K562 (cell line): ENCODE data around the gene HDHD2. TPM values are rescaled to one million over a fixed set of nuclear protein-coding genes. Genes with fewer than 3 reads are reported as not detected.

ENCODE experiments used
- ATAC-seq: fragments of 200-7000 bp; cut with Tn5 transposase; 3 replicates; pipeline ENCODE4 v1.9.1; 2020; ENCODE audit warnings: moderate library complexity
- BruUV-seq: library from RNA; stranded (reverse); fragments of 400-500 nt; replicated peaks from 2 replicates; lab custom pipeline; 2021; lab: Mats Ljungman, UMichigan
- CTCF ChIA-PET: fragments of 300-600 bp; formaldehyde crosslinking; extraction: SDS; loops from one replicate; lab custom pipeline; 2021; ENCODE audit warnings: low intra/inter-chr PET ratio; lab: Yijun Ruan, JAX
- POLR2A ChIA-PET: fragments of 300-600, 350-650 bp; sonication (Branson Sonifier 250); formaldehyde crosslinking; extraction: SDS; loops from one replicate; lab custom pipeline; 2021; ENCODE audit warnings: antibody characterized with exemption, inconsistent platforms; lab: Yijun Ruan, JAX
- DNase-seq, 4 experiments: peaks; one replicate each; pipeline versions ENCODE4 v3.0.0 to v3.0.0-alpha.2; 2011 to 2018; ENCODE audit warnings: low spot score in 3 of 4, mixed read lengths in 3 of 4; ENCODE audit errors: extremely low read depth in 1 of 4
- FAIRE-seq: peaks from 2 replicates; lab custom pipeline; 2011; peaks lifted over from hg19 to GRCh38; lab: Jason Lieb, UNC
- H2AFZ ChIP-seq: 2 replicates; pipeline ENCODE4 v1.6.0; 2011; ENCODE audit warnings: low read depth, low read length, control low read depth, inconsistent platforms
- H3K27ac ChIP-seq: fragments of 200-600 bp; 3 replicates; pipeline ENCODE4 v1.8.0; 2011; ENCODE audit warnings: low read depth, mild to moderate bottlenecking, control low read depth, inconsistent platforms, low read length, moderate library complexity, mixed read lengths; ENCODE audit errors: extremely low read depth
- H3K27me3 ChIP-seq, 2 experiments: fragments of 300-600 bp in 1 of 2; 2 replicates in 1 of 2; 3 replicates in 1 of 2; pipeline versions ENCODE4 v1.6.0 to v1.8.0; 2011; ENCODE audit warnings: inconsistent platforms in 2 of 2, low read length in 2 of 2, mild to moderate bottlenecking in 1 of 2, mixed read lengths in 1 of 2, moderate library complexity in 1 of 2; ENCODE audit not compliant: control insufficient read depth in 2 of 2, insufficient read depth in 2 of 2
- H3K36me3 ChIP-seq: fragments of 300-600 bp; 3 replicates; pipeline ENCODE4 v1.8.0; 2011; ENCODE audit warnings: mild to moderate bottlenecking, low read length, inconsistent platforms; ENCODE audit not compliant: control insufficient read depth, insufficient read depth
- H3K4me1 ChIP-seq, 2 experiments: fragments of 200-600 bp in 1 of 2; replicated peaks in 1 of 2; 2 replicates in 1 of 2; 3 replicates in 1 of 2; pipeline versions ENCODE4 v1.5.1 to v1.8.0; 2011; ENCODE audit warnings: inconsistent platforms in 2 of 2, low read length in 2 of 2, mild to moderate bottlenecking in 1 of 2, mixed read lengths in 1 of 2, moderate library complexity in 1 of 2; ENCODE audit not compliant: control insufficient read depth in 2 of 2, insufficient read depth in 2 of 2
- H3K4me2 ChIP-seq: 2 replicates; pipeline ENCODE4 v1.6.1; 2011; ENCODE audit warnings: low read length, control low read depth, inconsistent platforms, mixed read lengths; ENCODE audit not compliant: insufficient read depth
- H3K4me3 ChIP-seq: fragments of 200-600 bp; sonication (generic), shearing (Covaris generic); 2 replicates; pipeline ENCODE4 v1.5.1; 2016; ENCODE audit warnings: control low read depth, inconsistent platforms
- H3K79me2 ChIP-seq: fragments of 200-600 bp; 3 replicates; pipeline ENCODE4 v1.8.0; 2011; ENCODE audit warnings: low read length, inconsistent platforms; ENCODE audit not compliant: control insufficient read depth, insufficient read depth
- H3K9ac ChIP-seq, 2 experiments: 2 replicates each; pipeline versions ENCODE4 v1.6.0 to v1.6.1; 2011; ENCODE audit warnings: low read depth in 2 of 2, low read length in 2 of 2, control low read depth in 1 of 2, inconsistent platforms in 1 of 2, mild to moderate bottlenecking in 1 of 2, mixed read lengths in 1 of 2; ENCODE audit not compliant: insufficient read depth in 1 of 2
- H3K9me1 ChIP-seq: one replicate; pipeline ENCODE4 v1.6.0; 2011; ENCODE audit warnings: inconsistent platforms, mild to moderate bottlenecking, low read length, moderate library complexity; ENCODE audit not compliant: control insufficient read depth, insufficient read depth
- H3K9me3 ChIP-seq: replicated peaks from 2 replicates; pipeline ENCODE4 v1.5.1; 2011; ENCODE audit warnings: low read depth, low read length, inconsistent platforms; ENCODE audit not compliant: control insufficient read depth, insufficient read depth
- H4K20me1 ChIP-seq: replicated peaks from 2 replicates; pipeline ENCODE4 v1.6.1; 2011; ENCODE audit warnings: low read length, inconsistent platforms, mixed read lengths; ENCODE audit not compliant: control insufficient read depth, insufficient read depth
- EP300 ChIP-seq: IDR thresholded peaks from 2 replicates; pipeline ENCODE4 v1.6.1; 2012; ENCODE audit warnings: low read length, improper control_type of control experiment
- GABPB2 ChIP-seq: fragments of 250-450 bp; sonication (Bioruptor Pico); conservative IDR thresholded peaks from 2 replicates; pipeline ENCODE4 v1.5.1; 2021; ENCODE audit warnings: mild to moderate bottlenecking
- NUFIP1 ChIP-seq: fragments of 450-650 bp; IDR thresholded peaks from 2 replicates; pipeline ENCODE4 v1.6.1; 2018; ENCODE audit not compliant: partially characterized antibody
- STAG1 ChIP-seq: sonication (generic); formaldehyde crosslinking; IDR thresholded peaks from 2 replicates; pipeline ENCODE4 v1.5.0; 2020; ENCODE audit warnings: missing genetic modification reagents, borderline replicate concordance
- TSC22D4 ChIP-seq: fragments of 450-650 bp; IDR thresholded peaks from 2 replicates; pipeline ENCODE4 v1.6.1; 2016; ENCODE audit warnings: missing genetic modification characterization, missing biosample characterization, control low read depth
- WGBS: fragments of 100-300 bp; shearing (Covaris generic); methylation state at CpG from one replicate; pipeline ENCODE4 v1.1.6; 2016; ENCODE audit warnings: low coverage, mixed read lengths; ENCODE audit not compliant: insufficient coverage; ENCODE audit errors: missing lambda C conversion rate; 5-methylcytosine and 5-hydroxymethylcytosine counted together
- in situ Hi-C: fragments of 300-500 bp; cut with MboI; formaldehyde crosslinking; loops from 4 replicates; pipeline ENCODE4 v1.15.0; 2018; ENCODE audit warnings: inconsistent platforms, mixed read lengths
- intact Hi-C: fragments of 100-400 bp; cut with micrococcal nuclease; formaldehyde crosslinking; loops from 2 replicates; pipeline ENCODE4 v1.14.2; 2022
- polyA plus RNA-seq, 8 experiments: library from polyadenylated mRNA; depleted of rRNA in 4 of 8; stranded (reverse) in 5 of 8; unstranded in 3 of 8; fragments of >200 nt; fragmentation: Nextera tagmentation in 2 of 8; fragmentation: Illumina TruSeq in 1 of 8; extraction: Ambion mirVana in 2 of 8; extraction: Trizol in 1 of 8; gene quantifications; 2 replicates each; pipeline versions ENCODE4 v1.2.1 to v1.2.3, GENCODE V29; 2011 to 2014; ENCODE audit warnings: inconsistent platforms in 1 of 8, missing spikeins in 1 of 8
- total RNA-seq, 7 experiments: library from RNA; depleted of rRNA in 6 of 7; stranded (reverse); fragments of >200 nt in 6 of 7; fragmentation: Illumina TruSeq in 2 of 7; extraction: Trizol in 2 of 7; gene quantifications; 2 replicates each; pipeline versions ENCODE4 v1.2.1 to v1.2.3, GENCODE V29; 2011 to 2021; ENCODE audit warnings: low replicate concordance in 1 of 7
- TF ChIP-seq, protein P1 (sequence below): sonication (generic); formaldehyde crosslinking; IDR thresholded peaks from 2 replicates; pipeline ENCODE4 v1.8.0; 2022; ENCODE audit warnings: mild to moderate bottlenecking, low read depth, missing genetic modification reagents
- TF ChIP-seq, protein P2 (sequence below): fragments of 450-650 bp; IDR thresholded peaks from 2 replicates; pipeline ENCODE4 v1.7.0; 2016; ENCODE audit warnings: borderline replicate concordance
- TF ChIP-seq, protein P3 (sequence below): fragments of 250-450 bp; sonication (Bioruptor Pico); IDR thresholded peaks from 2 replicates; pipeline ENCODE4 v1.8.0; 2021; ENCODE audit warnings: moderate library complexity, mild to moderate bottlenecking, inconsistent platforms

The HDHD2 gene
- total and polyA plus RNA-seq, 9 of the 15 experiments (the other 6 are each of a cell fraction or from before 2014, with no cell fraction given): 6.8 to 25.2 (median 21.5) TPM

DNA sequence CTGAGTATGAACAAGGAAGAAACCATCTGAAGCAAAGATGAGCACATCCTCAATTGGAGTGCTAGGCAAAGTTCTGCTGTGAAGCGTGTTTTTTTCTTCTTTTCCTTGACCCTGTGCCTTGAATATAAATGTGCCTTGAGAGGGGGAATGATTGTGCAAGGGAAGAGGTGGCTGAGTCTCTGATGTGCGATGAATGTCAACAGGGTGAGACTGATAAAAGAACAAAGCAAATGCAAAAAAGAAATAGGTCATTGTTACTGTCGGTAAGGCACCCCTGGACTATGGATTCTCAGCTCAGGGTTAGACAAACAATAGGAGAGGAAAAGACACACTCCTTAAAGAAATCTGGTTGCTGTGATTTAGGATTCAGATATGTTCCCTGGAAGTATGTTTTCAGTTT is 54.5 kb downstream of the HDHD2 start (continued):
- TF ChIP-seq, protein P1, sequence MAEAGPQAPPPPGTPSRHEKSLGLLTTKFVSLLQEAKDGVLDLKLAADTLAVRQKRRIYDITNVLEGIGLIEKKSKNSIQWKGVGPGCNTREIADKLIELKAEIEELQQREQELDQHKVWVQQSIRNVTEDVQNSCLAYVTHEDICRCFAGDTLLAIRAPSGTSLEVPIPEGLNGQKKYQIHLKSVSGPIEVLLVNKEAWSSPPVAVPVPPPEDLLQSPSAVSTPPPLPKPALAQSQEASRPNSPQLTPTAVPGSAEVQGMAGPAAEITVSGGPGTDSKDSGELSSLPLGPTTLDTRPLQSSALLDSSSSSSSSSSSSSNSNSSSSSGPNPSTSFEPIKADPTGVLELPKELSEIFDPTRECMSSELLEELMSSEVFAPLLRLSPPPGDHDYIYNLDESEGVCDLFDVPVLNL: no peak
- no peak for TF ChIP-seq STAG1 (CRISPR knock-in tag)
- TF ChIP-seq, protein P2, sequence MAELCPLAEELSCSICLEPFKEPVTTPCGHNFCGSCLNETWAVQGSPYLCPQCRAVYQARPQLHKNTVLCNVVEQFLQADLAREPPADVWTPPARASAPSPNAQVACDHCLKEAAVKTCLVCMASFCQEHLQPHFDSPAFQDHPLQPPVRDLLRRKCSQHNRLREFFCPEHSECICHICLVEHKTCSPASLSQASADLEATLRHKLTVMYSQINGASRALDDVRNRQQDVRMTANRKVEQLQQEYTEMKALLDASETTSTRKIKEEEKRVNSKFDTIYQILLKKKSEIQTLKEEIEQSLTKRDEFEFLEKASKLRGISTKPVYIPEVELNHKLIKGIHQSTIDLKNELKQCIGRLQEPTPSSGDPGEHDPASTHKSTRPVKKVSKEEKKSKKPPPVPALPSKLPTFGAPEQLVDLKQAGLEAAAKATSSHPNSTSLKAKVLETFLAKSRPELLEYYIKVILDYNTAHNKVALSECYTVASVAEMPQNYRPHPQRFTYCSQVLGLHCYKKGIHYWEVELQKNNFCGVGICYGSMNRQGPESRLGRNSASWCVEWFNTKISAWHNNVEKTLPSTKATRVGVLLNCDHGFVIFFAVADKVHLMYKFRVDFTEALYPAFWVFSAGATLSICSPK: no peak
- TF ChIP-seq EP300: no peak
- TF ChIP-seq, protein P3, sequence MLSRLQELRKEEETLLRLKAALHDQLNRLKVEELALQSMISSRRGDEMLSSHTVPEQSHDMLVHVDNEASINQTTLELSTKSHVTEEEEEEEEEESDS (CRISPR knock-in tag): no peak

DNA sequence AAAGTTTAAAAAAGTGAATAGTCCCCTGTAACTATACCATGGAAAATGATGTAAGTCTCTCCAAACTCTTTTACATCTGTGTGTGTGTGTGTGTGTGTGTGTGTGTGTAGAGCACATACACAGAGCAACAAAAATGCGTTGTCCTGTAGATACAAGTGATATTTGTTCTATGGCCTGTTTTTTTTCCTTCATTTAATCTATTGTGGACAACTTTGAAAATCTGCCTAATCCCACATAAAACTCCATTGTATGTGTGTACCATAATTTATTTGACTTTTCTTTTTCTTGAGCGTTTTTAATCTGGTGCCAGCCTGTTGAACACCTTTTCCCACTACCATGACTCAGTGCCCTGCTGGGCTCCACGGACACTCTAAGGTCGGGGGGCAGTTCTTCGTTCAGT is 62.6 kb downstream of the HDHD2 start:
- no peak for TF ChIP-seq GABPB2 (CRISPR knock-in tag)
- TF ChIP-seq TSC22D4 (tag): no peak
- TF ChIP-seq NUFIP1: no peak
- intact Hi-C loops: no loop called here
- Histone ChIP-seq H3K36me3 (no peaks in the 10 kb centered on the region), H3K9me1 (no peaks in the 10 kb centered on the region), H2AFZ (no peak overlapping the region), H3K9me3 (no peaks in the 10 kb centered on the region), H3K27ac (no peak overlapping the region), H3K79me2 (no peaks in the 10 kb centered on the region), H3K4me1 (no peaks in the 10 kb centered on the region), H3K4me3 (no peak overlapping the region), H4K20me1 (no peaks in the 10 kb centered on the region), H3K4me2 (no peak overlapping the region), H3K9ac (no peak overlapping the region), H3K27me3 (no peaks in the 10 kb centered on the region)
- FAIRE-seq: no peak
- no TSS peak for BruUV-seq
- no peak for DNase-seq
- POLR2A ChIA-PET: no interaction called here
- 0% methylated on average over 5 of the region's 5 CpGs for WGBS
- CTCF ChIA-PET: no interaction called here
- in situ Hi-C loops: no loop called here
- no peak for ATAC-seq
